Adrenal gland (tissue), 12 donors: ENCODE results near the gene PTPRN2. TPM values are rescaled to one million over a fixed set of nuclear protein-coding genes. Genes with fewer than 3 reads are reported as not detected.
A peak's percentile ranks its signal among the peaks of the same experiment; 100 is the strongest.

Experiments
- DNase-seq, 7 donors: peaks; one replicate each; pipeline ENCODE4 v3.0.0-alpha.2; 2019 to 2020
- H3K27ac ChIP-seq, 5 donors: fragments of 200-600 bp; sonication (generic) in 4 of 5; 1 replicate in 3 of 5; 2 replicates in 2 of 5; pipeline versions ENCODE4 v1.5.1 to v1.8.0; 2016 to 2020; ENCODE audit warnings: mild to moderate bottlenecking in 1 of 5
- H3K27me3 ChIP-seq: fragments of 200-600 bp; 2 replicates; pipeline ENCODE4 v1.8.0; 2021
- H3K36me3 ChIP-seq, 2 donors: fragments of 200-600 bp; replicated peaks in 1 of 2; 1 replicate in 1 of 2; 2 replicates in 1 of 2; pipeline versions ENCODE4 v1.5.1 to v1.8.0; 2018 to 2022
- H3K4me1 ChIP-seq, 2 donors: fragments of 200-600 bp; replicated peaks in 1 of 2; 1 replicate in 1 of 2; 2 replicates in 1 of 2; pipeline versions ENCODE4 v1.5.1 to v1.8.0; 2018 to 2021
- H3K4me3 ChIP-seq, 4 donors: fragments of 200-600 bp; sonication (generic) in 3 of 4; one replicate each; pipeline ENCODE4 v1.5.1; 2016 to 2018
- H3K9me3 ChIP-seq, 3 donors: fragments of 200-600 bp; sonication (generic) in 1 of 3; replicated peaks in 1 of 3; 1 replicate in 2 of 3; 2 replicates in 1 of 3; pipeline versions ENCODE4 v1.5.1 to v1.8.0; 2016 to 2021
- CTCF ChIP-seq, 6 experiments: fragments of 450-650 bp in 4 of 6; fragments of 200-600 bp in 2 of 6; sonication (generic) in 1 of 6; IDR thresholded peaks; 1 replicate in 5 of 6; 2 replicates in 1 of 6; pipeline versions ENCODE4 v1.5.1 to v1.8.0; 2016 to 2021; ENCODE audit warnings: antibody characterized with exemption in 6 of 6, mild to moderate bottlenecking in 2 of 6, moderate library complexity in 1 of 6
- POLR2A ChIP-seq, 2 donors: fragments of 450-650 bp; IDR thresholded peaks; one replicate each; pipeline ENCODE4 v1.6.1; 2017; ENCODE audit warnings: antibody characterized with exemption in 2 of 2, mild to moderate bottlenecking in 2 of 2, moderate library complexity in 1 of 2
- WGBS, 4 donors: extraction: QIAGEN DNeasy Blood & Tissue Kit in 2 of 4; methylation state at CpG; one replicate each; pipeline versions ENCODE4 v1.1.5 to v1.1.7; 2013 to 2017; 5-methylcytosine and 5-hydroxymethylcytosine counted together
- intact Hi-C, 2 donors: fragments of 100-400 bp; cut with DNase I; formaldehyde crosslinking; loops; one replicate each; pipeline versions ENCODE4 v1.14.1 to v1.15.0; 2022 to 2023
- polyA plus RNA-seq, 3 donors: library from polyadenylated mRNA; stranded (reverse); fragments of 200-250 nt in 2 of 3; fragments of 350-450 nt in 1 of 3; fragmentation: Illumina TruSeq in 1 of 3; extraction: RNeasy Lipid Tissue Mini Kit (QIAGEN cat#74804) in 1 of 3; gene quantifications; one replicate each; pipeline ENCODE4 v1.2.3, GENCODE V29; 2013 to 2014
- total RNA-seq, 9 donors: library from RNA; depleted of rRNA in 4 of 9; stranded (reverse); fragments of >200 nt in 4 of 9; fragments of 120-200 nt in 1 of 9; fragmentation: NEBNext Ultra II Directional in 1 of 9; extraction: Animal tissue kit (Norgen Biotek cat#: 25700) in 1 of 9; gene quantifications; one replicate each; pipeline versions ENCODE4 v1.1.0 to v1.2.4, GENCODE V29; 2013 to 2023
- donor health status: healthy with polysubstance abuse.
- donor health status: Bipolar disorder and iron deficiency.
- donor health status: DM: yes; HTN: yes; CAD: no.
- donor health status: DM: no; HTN: no; CAD: no.
- donor health status: DM: no; HTN: no; CAD: no.
- donor health status: DM: yes; HTN: yes; CAD: no.

Gene PTPRN2
- total and polyA plus RNA-seq, 12 donors, result 2.2 to 16.2 (median 3.4) TPM

- intact Hi-C loops, result no loop called here
- no peak for TF ChIP-seq POLR2A (IDR thresholded peaks at IDR 0.05)
- no peak for TF ChIP-seq CTCF (IDR thresholded peaks at IDR 0.05)
- Histone ChIP-seq H3K9me3 (no peaks in the 10 kb centered on the region), H3K4me1 (peaks cover 0 to 5% of the 10 kb centered on the region in 2 donors), H3K36me3 (no peaks in the 10 kb centered on the region), H3K27me3 (peaks cover 75% of the 10 kb centered on the region), H3K4me3 (no peak overlapping the region), H3K27ac (no peak overlapping the region)
- 0 to 2% (median 1%) methylated on average over 13 to 72 of the region's 74 CpGs for WGBS, 4 donors
- peak in 1 of 7 donors; percentile 6 for DNase-seq
These were observed 903.3 kb downstream of the PTPRN2 start for GRCh38 chr7:157684157-157684908.

- TF ChIP-seq CTCF (IDR thresholded peaks at IDR 0.05) (no peak), POLR2A (IDR thresholded peaks at IDR 0.05) (no peak)
- intact Hi-C loops, result no loop called here
- WGBS, 4 donors, result 7 to 20% (median 10%) methylated on average over 20 of the region's 20 CpGs
- Histone ChIP-seq H3K9me3 (no peaks in the 10 kb centered on the region), H3K4me1 (peaks cover 0 to 5% of the 10 kb centered on the region in 2 donors), H3K27ac (no peak overlapping the region), H3K36me3 (no peaks in the 10 kb centered on the region), H3K4me3 (no peak overlapping the region), H3K27me3 (peaks cover 69% of the 10 kb centered on the region)
- peak in 1 of 7 donors; percentile 1 for DNase-seq
These were observed 903.9 kb downstream of the PTPRN2 start for GRCh38 chr7:157683747-157684156.

GRCh38 chr7:157682946-157683746 lies 904.5 kb downstream of the PTPRN2 start:
- WGBS, 4 donors, result 14 to 29% (median 23%) methylated on average over 18 to 21 of the region's 21 CpGs
- TF ChIP-seq CTCF (IDR thresholded peaks at IDR 0.05) (no peak), POLR2A (IDR thresholded peaks at IDR 0.05) (no peak)
- intact Hi-C loops, result no loop called here
- no peak overlapping the region for H3K27ac ChIP-seq
- peaks cover 63% of the 10 kb centered on the region for H3K27me3 ChIP-seq
- H3K4me1 ChIP-seq, result peaks cover 0 to 5% of the 10 kb centered on the region in 2 donors
- H3K36me3 ChIP-seq, result no peaks in the 10 kb centered on the region
- H3K9me3 ChIP-seq, result no peaks in the 10 kb centered on the region
- H3K4me3 ChIP-seq, result no peak overlapping the region
- DNase-seq, result peak in 1 of 7 donors; percentile 2
